ENCODE data around the gene SRPK2. TPM values are rescaled to one million over a fixed set of nuclear protein-coding genes. Genes with fewer than 3 reads are reported as not detected.

SRPK2 gene
- total and polyA plus RNA-seq, 2 of the 13 experiments (the other 11 are each of a cell fraction or from before 2014, with no cell fraction given) = 10.1 to 22.3 TPM

- DNase-seq (ENCODE audit: low spot score) (no peak), ATAC-seq (no peak), FAIRE-seq (no peak)
- ChIA-PET POLR2A (no interaction called here), CTCF (ENCODE audit: low intra/inter-chr PET ratio, low total read pairs) (no interaction called here)
- Histone ChIP-seq H3K27ac (ENCODE audit: extremely low read length, insufficient read depth, low read length) (no peak overlapping the region), H3K27me3 (ENCODE audit: control insufficient read depth in 1 of 2, insufficient read depth in 2 of 2, low read length in 2 of 2) (no peaks in the 10 kb centered on the region), H3K79me2 (ENCODE audit: insufficient read depth, low read length) (no peaks in the 10 kb centered on the region), H3K4me2 (ENCODE audit: low read depth, low read length) (no peak overlapping the region), H4K20me1 (ENCODE audit: insufficient read depth, low read length) (no peaks in the 10 kb centered on the region), H3K36me3 (replicated peaks in 1 of 2; ENCODE audit: control insufficient read depth in 1 of 2, insufficient read depth in 2 of 2, low read length in 2 of 2) (peaks cover 12 to 37% of the 10 kb centered on the region in 2 experiments), H3K9ac (ENCODE audit: insufficient read depth, low read depth, low read length) (no peak overlapping the region), H3K4me1 (ENCODE audit: insufficient read depth, low read length) (no peaks in the 10 kb centered on the region), H2AFZ (ENCODE audit: low read length) (no peak overlapping the region), H3K9me3 (ENCODE audit: low read length) (no peaks in the 10 kb centered on the region), H3K4me3 (replicated peaks in 1 of 3; ENCODE audit: insufficient read depth in 1 of 3, low read depth in 2 of 3, low read length in 3 of 3) (no peak overlapping the region)
- in situ Hi-C loops (cut with HindIII; ENCODE audit: extremely low pct_ligation_motif_present, low pct_unique_long_range_greater_than_20kb) = no loop called here
- intact Hi-C loops (cut with micrococcal nuclease; ENCODE audit: unreplicated experiment) = no loop called here
- BruUV-seq (replicated peaks) = no TSS peak
- TF ChIP-seq KDM3A (CRISPR knock-in tag; IDR thresholded peaks at IDR 0.05; ENCODE audit: low read depth) = no peak
- TF ChIP-seq PLRG1 (conservative IDR thresholded peaks at IDR 0.05) = no peak
- no peak for TF ChIP-seq ZFP36L2 (CRISPR knock-in tag; IDR thresholded peaks at IDR 0.05)
These were observed 249.3 kb downstream of the SRPK2 start for GRCh38 chr7:105139381-105139780.

GRCh38 chr7:105137898-105138297 lies 250.8 kb downstream of the SRPK2 start:
- Histone ChIP-seq H3K9ac (ENCODE audit: insufficient read depth, low read depth, low read length) (no peak overlapping the region), H3K4me3 (replicated peaks in 1 of 3; ENCODE audit: insufficient read depth in 1 of 3, low read depth in 2 of 3, low read length in 3 of 3) (no peak overlapping the region), H3K4me2 (ENCODE audit: low read depth, low read length) (no peak overlapping the region), H2AFZ (ENCODE audit: low read length) (no peak overlapping the region), H3K36me3 (replicated peaks in 1 of 2; ENCODE audit: control insufficient read depth in 1 of 2, insufficient read depth in 2 of 2, low read length in 2 of 2) (peaks cover 10 to 43% of the 10 kb centered on the region in 2 experiments), H3K27me3 (ENCODE audit: control insufficient read depth in 1 of 2, insufficient read depth in 2 of 2, low read length in 2 of 2) (no peaks in the 10 kb centered on the region), H3K27ac (ENCODE audit: extremely low read length, insufficient read depth, low read length) (no peak overlapping the region), H3K79me2 (ENCODE audit: insufficient read depth, low read length) (no peaks in the 10 kb centered on the region), H3K4me1 (ENCODE audit: insufficient read depth, low read length) (no peaks in the 10 kb centered on the region), H3K9me3 (ENCODE audit: low read length) (no peaks in the 10 kb centered on the region), H4K20me1 (ENCODE audit: insufficient read depth, low read length) (no peaks in the 10 kb centered on the region)
- DNase-seq (ENCODE audit: low spot score) (no peak), FAIRE-seq (no peak), ATAC-seq (no peak)
- intact Hi-C loops (cut with micrococcal nuclease; ENCODE audit: unreplicated experiment) = no loop called here
- ChIA-PET POLR2A (no interaction called here), CTCF (ENCODE audit: low intra/inter-chr PET ratio, low total read pairs) (no interaction called here)
- in situ Hi-C loops (cut with HindIII; ENCODE audit: extremely low pct_ligation_motif_present, low pct_unique_long_range_greater_than_20kb) = no loop called here
- TF ChIP-seq MLX (CRISPR knock-in tag; IDR thresholded peaks at IDR 0.05) (no peak), ZNF891 (CRISPR knock-in tag; IDR thresholded peaks at IDR 0.05) (no peak), ZNF598 (CRISPR knock-in tag; IDR thresholded peaks at IDR 0.05; ENCODE audit: borderline replicate concordance) (no peak), TCF7L2 (IDR thresholded peaks at IDR 0.05; ENCODE audit: low read depth, low read length) (no peak), ZNF432 (CRISPR knock-in tag; IDR thresholded peaks at IDR 0.05; ENCODE audit: borderline replicate concordance) (no peak), ZNF792 (CRISPR knock-in tag; IDR thresholded peaks at IDR 0.05) (no peak), ZNF10 (CRISPR knock-in tag; IDR thresholded peaks at IDR 0.05; ENCODE audit: borderline replicate concordance, low read depth) (no peak), ZBTB39 (CRISPR knock-in tag; IDR thresholded peaks at IDR 0.05) (no peak), PATZ1 (CRISPR knock-in tag; IDR thresholded peaks at IDR 0.05) (no peak), NR2F1 (CRISPR knock-in tag; IDR thresholded peaks at IDR 0.05) (no peak), KDM1A (CRISPR knock-in tag; IDR thresholded peaks at IDR 0.05) (no peak)
- WGBS (ENCODE audit: low lambda C conversion rate) = 97% methylated on average over 4 of the region's 4 CpGs
- BruUV-seq (replicated peaks) = no TSS peak

All from HepG2 (cell line).